Lung (tissue), 12 donors: Measurements from ENCODE around the gene OR7D4. TPM values are rescaled to one million over a fixed set of nuclear protein-coding genes. Genes with fewer than 3 reads are reported as not detected.

Experiments used
- ATAC-seq: fragments of 200-7000 bp; cut with Tn5 transposase; one replicate; pipeline ENCODE4 v1.9.1; 2020; ENCODE audit warnings: moderate number of reproducible peaks; ENCODE audit not compliant: insufficient read depth, low FRiP score
- DNase-seq, 3 donors: peaks; one replicate each; pipeline ENCODE4 v3.0.0-alpha.2; 2013 to 2017
- H3K27ac ChIP-seq, 2 donors: one replicate each; pipeline ENCODE4 v1.5.1; 2013; ENCODE audit warnings: mild to moderate bottlenecking in 2 of 2, moderate library complexity in 2 of 2, control low read depth in 1 of 2, inconsistent platforms in 1 of 2, low read depth in 1 of 2, low read length in 1 of 2
- H3K27me3 ChIP-seq, 3 donors: one replicate each; pipeline ENCODE4 v1.5.1; 2013; ENCODE audit warnings: low read length in 2 of 3; ENCODE audit not compliant: control insufficient read depth in 3 of 3, insufficient read depth in 3 of 3
- H3K36me3 ChIP-seq, 4 donors: one replicate each; pipeline ENCODE4 v1.5.1; 2013; ENCODE audit warnings: low read length in 4 of 4, mild to moderate bottlenecking in 1 of 4, moderate library complexity in 1 of 4; ENCODE audit not compliant: control insufficient read depth in 4 of 4, insufficient read depth in 4 of 4
- H3K4me1 ChIP-seq, 5 donors: one replicate each; pipeline ENCODE4 v1.5.1; 2013; ENCODE audit warnings: low read length in 5 of 5, mild to moderate bottlenecking in 2 of 5, moderate library complexity in 1 of 5; ENCODE audit not compliant: control insufficient read depth in 5 of 5, insufficient read depth in 5 of 5
- H3K4me3 ChIP-seq: one replicate; pipeline ENCODE4 v1.5.1; 2013; ENCODE audit warnings: mild to moderate bottlenecking, control low read depth, moderate library complexity
- H3K9ac ChIP-seq, 2 donors: one replicate each; pipeline ENCODE4 v1.5.1; 2013; ENCODE audit warnings: low read length in 2 of 2, control low read depth in 1 of 2; ENCODE audit not compliant: insufficient read depth in 1 of 2
- H3K9me3 ChIP-seq, 4 donors: one replicate each; pipeline ENCODE4 v1.5.1; 2013; ENCODE audit warnings: low read length in 3 of 4, mild to moderate bottlenecking in 1 of 4, moderate library complexity in 1 of 4; ENCODE audit not compliant: control insufficient read depth in 4 of 4, insufficient read depth in 3 of 4
- WGBS, 2 donors: extraction: QIAGEN DNeasy Blood & Tissue Kit; methylation state at CpG; one replicate each; pipeline ENCODE4 v1.1.7; 2013; 5-methylcytosine and 5-hydroxymethylcytosine counted together
- polyA plus RNA-seq, 2 donors: library from polyadenylated mRNA; stranded (reverse); fragments of 200-250 nt; gene quantifications; one replicate each; pipeline ENCODE4 v1.2.1, GENCODE V29; 2013
- total RNA-seq, 2 donors: library from RNA; depleted of rRNA in 1 of 2; stranded (reverse); fragments of >200 nt in 1 of 2; gene quantifications; one replicate each; pipeline ENCODE4 v1.2.1, GENCODE V29; 2014 to 2021
- TF ChIP-seq, protein P1 (sequence below): IDR thresholded peaks from 2 replicates; pipeline ENCODE4 v1.5.1; 2012; ENCODE audit warnings: mild to moderate bottlenecking; ENCODE audit errors: control extremely low read depth, extremely low read depth
- donor health status: control.
- donor health status: control.
- donor health status: Bipolar disorder and iron deficiency.
- donor health status: healthy.
- donor health status: DM: yes; HTN: yes; CAD: no.

The OR7D4 gene
- total and polyA plus RNA-seq, 4 donors = not detected

DNA sequence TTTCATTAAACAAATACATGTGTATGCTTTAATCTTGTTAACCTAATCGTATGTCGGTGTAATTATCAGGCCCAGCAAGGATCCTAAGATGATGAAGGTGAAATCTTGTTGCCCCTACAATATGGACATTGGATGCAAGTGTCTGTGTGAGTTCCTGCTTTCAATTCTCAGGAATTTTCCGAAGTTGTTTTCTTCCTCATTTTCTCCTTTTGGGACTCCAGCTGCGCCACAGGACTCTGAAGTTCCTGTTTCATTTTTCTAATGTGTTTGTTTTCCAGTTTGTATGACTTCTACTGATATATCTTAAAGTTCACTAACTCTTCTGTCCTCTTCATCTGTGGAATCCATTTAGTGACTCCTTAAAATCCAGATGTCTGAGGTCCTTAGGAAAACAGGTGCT lies 52.5 kb downstream of the OR7D4 start:
- H3K36me3 ChIP-seq = peaks cover 11 to 23% (median 16%) of the 10 kb centered on the region in 4 donors
- DNase-seq (no peak), ATAC-seq (no peak)
- no peaks in the 10 kb centered on the region for H3K4me1 ChIP-seq
- 62 to 90% methylated on average over 4 of the region's 4 CpGs for WGBS, 2 donors
- no peak overlapping the region for H3K4me3 ChIP-seq
- TF ChIP-seq, protein P1, sequence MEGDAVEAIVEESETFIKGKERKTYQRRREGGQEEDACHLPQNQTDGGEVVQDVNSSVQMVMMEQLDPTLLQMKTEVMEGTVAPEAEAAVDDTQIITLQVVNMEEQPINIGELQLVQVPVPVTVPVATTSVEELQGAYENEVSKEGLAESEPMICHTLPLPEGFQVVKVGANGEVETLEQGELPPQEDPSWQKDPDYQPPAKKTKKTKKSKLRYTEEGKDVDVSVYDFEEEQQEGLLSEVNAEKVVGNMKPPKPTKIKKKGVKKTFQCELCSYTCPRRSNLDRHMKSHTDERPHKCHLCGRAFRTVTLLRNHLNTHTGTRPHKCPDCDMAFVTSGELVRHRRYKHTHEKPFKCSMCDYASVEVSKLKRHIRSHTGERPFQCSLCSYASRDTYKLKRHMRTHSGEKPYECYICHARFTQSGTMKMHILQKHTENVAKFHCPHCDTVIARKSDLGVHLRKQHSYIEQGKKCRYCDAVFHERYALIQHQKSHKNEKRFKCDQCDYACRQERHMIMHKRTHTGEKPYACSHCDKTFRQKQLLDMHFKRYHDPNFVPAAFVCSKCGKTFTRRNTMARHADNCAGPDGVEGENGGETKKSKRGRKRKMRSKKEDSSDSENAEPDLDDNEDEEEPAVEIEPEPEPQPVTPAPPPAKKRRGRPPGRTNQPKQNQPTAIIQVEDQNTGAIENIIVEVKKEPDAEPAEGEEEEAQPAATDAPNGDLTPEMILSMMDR = no peak
- no peak overlapping the region for H3K9ac ChIP-seq
- H3K9me3 ChIP-seq = peaks cover 0 to 10% (median under 1%) of the 10 kb centered on the region in 4 donors
- no peak overlapping the region for H3K27ac ChIP-seq
- no peaks in the 10 kb centered on the region for H3K27me3 ChIP-seq

DNA sequence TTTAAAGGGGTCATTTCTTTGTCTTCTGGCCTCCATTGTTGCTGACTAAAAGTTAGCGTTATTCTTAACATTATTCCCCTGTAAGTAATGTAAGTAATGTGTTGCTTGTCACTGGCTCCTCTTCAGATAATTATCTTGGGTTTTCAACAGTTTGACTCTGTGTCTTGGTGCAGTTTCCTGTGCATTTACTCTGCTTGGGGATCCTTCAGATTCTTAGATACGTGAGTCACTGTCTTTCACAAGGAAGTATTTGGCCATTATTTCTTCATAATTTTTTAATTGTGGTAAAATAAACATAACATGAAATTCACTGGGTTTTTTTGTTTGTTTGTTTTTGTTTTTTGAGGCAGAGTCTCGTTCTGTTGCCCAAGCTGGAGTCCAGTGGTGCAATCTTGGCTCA lies 54.1 kb downstream of the OR7D4 start:
- no peaks in the 10 kb centered on the region for H3K4me1 ChIP-seq
- H3K4me3 ChIP-seq = no peak overlapping the region
- DNase-seq = no peak
- no peak overlapping the region for H3K27ac ChIP-seq
- TF ChIP-seq, protein P1 = no peak
- H3K36me3 ChIP-seq = peaks cover 25 to 39% (median 32%) of the 10 kb centered on the region in 4 donors
- H3K27me3 ChIP-seq = no peaks in the 10 kb centered on the region
- no peak for ATAC-seq
- no peak overlapping the region for H3K9ac ChIP-seq
- H3K9me3 ChIP-seq = peaks cover 0 to 26% (median 15%) of the 10 kb centered on the region in 4 donors
- WGBS, 2 donors = 77 to 89% methylated on average over 3 of the region's 3 CpGs

DNA sequence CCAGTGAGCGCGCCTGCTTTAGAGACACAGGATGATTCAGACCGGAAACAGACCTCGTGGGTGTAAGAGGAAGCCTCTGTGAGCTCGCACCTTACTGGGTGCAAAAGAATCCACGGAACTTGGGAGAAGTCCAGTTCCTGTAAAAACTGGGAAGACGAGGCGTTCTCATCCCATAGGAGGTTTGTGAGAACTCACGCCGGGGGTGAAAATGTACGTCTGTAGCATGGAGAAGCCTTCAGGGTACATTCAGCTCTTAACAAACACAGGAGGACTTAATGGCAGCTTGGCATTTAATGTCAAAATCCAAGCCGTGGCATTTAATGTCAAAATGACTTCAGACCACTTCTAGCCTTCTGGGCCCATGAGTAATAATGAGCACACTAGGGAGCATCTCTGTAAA lies 58.0 kb downstream of the OR7D4 start:
- DNase-seq (no peak), ATAC-seq (no peak)
- Histone ChIP-seq H3K4me3 (no peak overlapping the region), H3K9me3 (peaks cover 0 to 53% (median 21%) of the 10 kb centered on the region in 4 donors), H3K27ac (no peak overlapping the region), H3K4me1 (no peaks in the 10 kb centered on the region), H3K9ac (no peak overlapping the region), H3K27me3 (no peaks in the 10 kb centered on the region), H3K36me3 (peaks cover 54 to 74% (median 65%) of the 10 kb centered on the region in 4 donors)
- WGBS, 2 donors = 98% methylated on average over 12 of the region's 12 CpGs
- TF ChIP-seq, protein P1 = no peak

Other genes starting within 250 kb of the OR7D4 start
- gene MUC16, start 209.2 kb downstream of the OR7D4 start, total RNA-seq = 1 to 10 TPM; 1.1 to 2.5 TPM
- gene MUC16, start 209.2 kb downstream of the OR7D4 start, polyA plus RNA-seq = 1 to 10 TPM; 2.4 to 8.0 TPM
- gene OR1M1, start 132.5 kb downstream of the OR7D4 start, total RNA-seq = not detected
- gene OR1M1, start 132.5 kb downstream of the OR7D4 start, polyA plus RNA-seq = under 1 TPM; 0.02 to 0.04 TPM
- not detected for gene OR7G2, start 112.1 kb downstream of the OR7D4 start, total RNA-seq
- not detected for gene OR7G2, start 112.1 kb downstream of the OR7D4 start, polyA plus RNA-seq
- not detected for gene OR7G1, start 103.8 kb downstream of the OR7D4 start, total RNA-seq
- gene OR7G1, start 103.8 kb downstream of the OR7D4 start, polyA plus RNA-seq = not detected
- not detected for gene OR7G3, start 92.6 kb downstream of the OR7D4 start, total RNA-seq
- gene OR7G3, start 92.6 kb downstream of the OR7D4 start, polyA plus RNA-seq = not detected
- gene ZNF317, start 79.2 kb downstream of the OR7D4 start, total RNA-seq = 10 to 100 TPM; 25.7 to 32.0 TPM
- gene ZNF317, start 79.2 kb downstream of the OR7D4 start, polyA plus RNA-seq = 10 to 100 TPM; 14.7 to 35.2 TPM
- not detected for gene OR7D2, start 40.6 kb downstream of the OR7D4 start, total RNA-seq
- gene OR7D2, start 40.6 kb downstream of the OR7D4 start, polyA plus RNA-seq = under 1 TPM in 1 of 2 donors, not detected in 1; 0.01 TPM
- gene OR7E24, start 31.3 kb upstream of the OR7D4 start, total RNA-seq = not detected
- gene OR7E24, start 31.3 kb upstream of the OR7D4 start, polyA plus RNA-seq = not detected
- 10 to 100 TPM in 1 of 2 donors, 1 to 10 TPM in 1; 8.5 to 13.8 TPM for gene ZNF699, start 90.2 kb upstream of the OR7D4 start, total RNA-seq
- 1 to 10 TPM in 1 of 2 donors, under 1 TPM in 1; 0.59 to 3.3 TPM for gene ZNF699, start 90.2 kb upstream of the OR7D4 start, polyA plus RNA-seq
- gene ZNF559, start 104.6 kb upstream of the OR7D4 start, total RNA-seq = 10 to 100 TPM; 13.5 to 57.9 TPM
- 10 to 100 TPM in 1 of 2 donors, 1 to 10 TPM in 1; 9.3 to 16.5 TPM for gene ZNF559, start 104.6 kb upstream of the OR7D4 start, polyA plus RNA-seq
- gene ZNF177, start 143.4 kb upstream of the OR7D4 start, total RNA-seq = 10 to 100 TPM in 1 of 2 donors, 1 to 10 TPM in 1; 1.7 to 11.5 TPM
- gene ZNF177, start 143.4 kb upstream of the OR7D4 start, polyA plus RNA-seq = 1 to 10 TPM in 1 of 2 donors, under 1 TPM in 1; 1.00 to 1.6 TPM
- 10 to 100 TPM; 22.2 to 33.8 TPM for gene ZNF266, start 216.0 kb upstream of the OR7D4 start, total RNA-seq
- gene ZNF266, start 216.0 kb upstream of the OR7D4 start, polyA plus RNA-seq = 10 to 100 TPM; 17.3 to 24.9 TPM